Pancreas (tissue), 10 donors: ENCODE data around the gene NBL1. TPM values are rescaled to one million over a fixed set of nuclear protein-coding genes. Genes with fewer than 3 reads are reported as not detected.

ENCODE experiments used
- ATAC-seq, 4 donors: fragments of 200-7000 bp; cut with Tn5 transposase; one replicate each; pipeline versions ENCODE4 v1.8.0 to v1.9.1; 2020; ENCODE audit warnings: mild to moderate bottlenecking in 4 of 4, moderate library complexity in 4 of 4
- DNase-seq, 6 donors: peaks; one replicate each; pipeline ENCODE4 v3.0.0-alpha.2; 2020
- FAIRE-seq: peaks from 2 replicates; lab custom pipeline; 2012; peaks lifted over from hg19 to GRCh38; lab: Jason Lieb, UNC
- H3K27ac ChIP-seq, 4 donors: fragments of 200-600 bp; sonication (generic); 1 replicate in 3 of 4; 2 replicates in 1 of 4; pipeline versions ENCODE4 v1.5.0 to v1.8.0; 2020
- H3K27me3 ChIP-seq, 4 donors: fragments of 200-600 bp; one replicate each; pipeline ENCODE4 v1.8.0; 2021
- H3K36me3 ChIP-seq, 3 donors: fragments of 200-600 bp; sonication (generic) in 1 of 3; one replicate each; pipeline versions ENCODE4 v1.5.0 to v1.8.0; 2020 to 2021
- H3K4me1 ChIP-seq, 3 donors: fragments of 200-600 bp; one replicate each; pipeline ENCODE4 v1.8.0; 2021
- H3K4me3 ChIP-seq, 4 donors: fragments of 200-600 bp; sonication (generic) in 2 of 4; one replicate each; pipeline versions ENCODE4 v1.5.0 to v1.8.0; 2020 to 2021
- H3K9me3 ChIP-seq, 4 donors: fragments of 200-600 bp; one replicate each; pipeline ENCODE4 v1.8.0; 2021
- WGBS, 2 donors: extraction: QIAGEN DNeasy Blood & Tissue Kit; methylation state at CpG; one replicate each; pipeline ENCODE4 v1.1.7; 2013; 5-methylcytosine and 5-hydroxymethylcytosine counted together
- intact Hi-C, 3 donors: fragments of 100-400 bp; cut with DNase I; formaldehyde crosslinking; loops; one replicate each; pipeline versions ENCODE4 v1.11.1 to v1.14.2; 2022
- polyA plus RNA-seq, 2 donors: library from polyadenylated mRNA; stranded (reverse); fragments of 200-250 nt; gene quantifications; one replicate each; pipeline ENCODE4 v1.2.3, GENCODE V29; 2013
- total RNA-seq, 6 donors: library from RNA; stranded (reverse); fragmentation: NEBNext Ultra II Directional in 4 of 6; extraction: Animal tissue kit (Norgen Biotek cat#: 25700) in 4 of 6; gene quantifications; one replicate each; pipeline versions ENCODE4 v1.2.1 to v1.2.4, GENCODE V29; 2021 to 2023
- TF ChIP-seq, protein P1 (sequence below), 4 donors: fragments of 200-600 bp; sonication (generic) in 3 of 4; IDR thresholded peaks; one replicate each; pipeline versions ENCODE4 v1.5.0 to v1.8.0; 2021; ENCODE audit warnings: antibody characterized with exemption in 4 of 4
- donor health status: healthy with polysubstance abuse.
- donor health status: DM: no; HTN: no; CAD: no; lungs with moderate emphysema.
- donor health status: DM: no; HTN: no; CAD: no.
- donor health status: control.
- donor health status: control.
- donor health status: Bipolar disorder and iron deficiency.
- donor health status: DM: yes; HTN: yes; CAD: no.
- donor health status: DM: no; HTN: no; CAD: no.
- donor health status: DM: no; HTN: no; CAD: no.
- donor health status: DM: yes; HTN: yes; CAD: no.

The NBL1 gene
- total and polyA plus RNA-seq, 8 donors, result 5.8 to 45.6 (median 22.6) TPM

DNA sequence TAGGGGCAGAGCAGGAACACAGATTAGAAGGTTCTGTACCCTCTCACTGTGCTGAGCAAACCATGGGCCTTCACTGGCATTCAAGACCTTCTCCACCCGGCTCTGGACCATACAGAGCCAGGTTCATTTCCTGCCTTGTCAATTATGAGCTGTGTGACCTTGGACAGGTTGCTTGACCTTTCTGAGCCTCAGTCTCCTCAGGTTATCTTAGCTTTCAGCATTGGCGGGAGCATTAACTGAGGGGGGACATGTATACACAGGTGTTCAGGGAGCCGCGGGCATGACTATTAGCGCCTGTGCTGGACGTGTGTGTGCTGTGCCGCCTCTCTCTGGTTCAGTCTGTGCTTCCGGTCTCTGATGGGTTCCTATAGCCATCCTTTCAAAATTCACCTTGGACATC lies 52.7 kb downstream of the NBL1 start:
- FAIRE-seq, result no peak
- H3K4me1 ChIP-seq, result no peaks in the 10 kb centered on the region
- no peak overlapping the region for H3K27ac ChIP-seq
- no peaks in the 10 kb centered on the region for H3K9me3 ChIP-seq
- H3K4me3 ChIP-seq, result no peak overlapping the region
- intact Hi-C loops, result no loop called here
- peaks cover 0 to 17% (median 0%) of the 10 kb centered on the region in 3 donors for H3K36me3 ChIP-seq
- ATAC-seq, result no peak
- WGBS, 2 donors, result 89 to 93% methylated on average over 8 of the region's 8 CpGs
- no peak for DNase-seq
- TF ChIP-seq, protein P1, sequence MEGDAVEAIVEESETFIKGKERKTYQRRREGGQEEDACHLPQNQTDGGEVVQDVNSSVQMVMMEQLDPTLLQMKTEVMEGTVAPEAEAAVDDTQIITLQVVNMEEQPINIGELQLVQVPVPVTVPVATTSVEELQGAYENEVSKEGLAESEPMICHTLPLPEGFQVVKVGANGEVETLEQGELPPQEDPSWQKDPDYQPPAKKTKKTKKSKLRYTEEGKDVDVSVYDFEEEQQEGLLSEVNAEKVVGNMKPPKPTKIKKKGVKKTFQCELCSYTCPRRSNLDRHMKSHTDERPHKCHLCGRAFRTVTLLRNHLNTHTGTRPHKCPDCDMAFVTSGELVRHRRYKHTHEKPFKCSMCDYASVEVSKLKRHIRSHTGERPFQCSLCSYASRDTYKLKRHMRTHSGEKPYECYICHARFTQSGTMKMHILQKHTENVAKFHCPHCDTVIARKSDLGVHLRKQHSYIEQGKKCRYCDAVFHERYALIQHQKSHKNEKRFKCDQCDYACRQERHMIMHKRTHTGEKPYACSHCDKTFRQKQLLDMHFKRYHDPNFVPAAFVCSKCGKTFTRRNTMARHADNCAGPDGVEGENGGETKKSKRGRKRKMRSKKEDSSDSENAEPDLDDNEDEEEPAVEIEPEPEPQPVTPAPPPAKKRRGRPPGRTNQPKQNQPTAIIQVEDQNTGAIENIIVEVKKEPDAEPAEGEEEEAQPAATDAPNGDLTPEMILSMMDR (IDR thresholded peaks at IDR 0.05), result no peak
- no peaks in the 10 kb centered on the region for H3K27me3 ChIP-seq

DNA sequence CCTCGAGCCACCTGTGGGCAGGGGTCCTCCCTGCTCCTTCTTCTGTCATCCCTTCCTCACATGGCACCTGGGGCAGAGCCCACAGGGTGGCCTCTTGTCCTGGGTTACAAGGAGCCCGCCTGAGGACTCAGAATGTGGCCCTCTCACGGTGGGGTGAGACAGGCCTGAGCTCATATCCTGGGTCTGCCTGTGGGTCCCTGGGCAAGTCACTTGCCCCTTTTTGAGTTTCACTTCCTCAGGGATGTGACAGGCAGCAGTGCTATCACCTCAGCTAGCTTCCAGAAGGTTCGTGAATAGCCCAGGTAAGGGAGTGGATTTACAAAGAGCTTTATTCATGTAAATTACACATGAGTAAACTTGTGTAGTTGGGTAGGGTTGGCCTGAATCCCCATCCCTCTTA lies 54.1 kb downstream of the NBL1 start:
- Histone ChIP-seq H3K9me3 (no peaks in the 10 kb centered on the region), H3K4me3 (no peak overlapping the region), H3K27ac (no peak overlapping the region), H3K4me1 (no peaks in the 10 kb centered on the region), H3K36me3 (peaks cover 0 to 17% (median 0%) of the 10 kb centered on the region in 3 donors), H3K27me3 (no peaks in the 10 kb centered on the region)
- TF ChIP-seq, protein P1 (IDR thresholded peaks at IDR 0.05), result no peak
- DNase-seq (no peak), FAIRE-seq (no peak), ATAC-seq (no peak)
- intact Hi-C loops, result no loop called here
- WGBS, 2 donors, result 94 to 97% methylated on average over 4 of the region's 4 CpGs

DNA sequence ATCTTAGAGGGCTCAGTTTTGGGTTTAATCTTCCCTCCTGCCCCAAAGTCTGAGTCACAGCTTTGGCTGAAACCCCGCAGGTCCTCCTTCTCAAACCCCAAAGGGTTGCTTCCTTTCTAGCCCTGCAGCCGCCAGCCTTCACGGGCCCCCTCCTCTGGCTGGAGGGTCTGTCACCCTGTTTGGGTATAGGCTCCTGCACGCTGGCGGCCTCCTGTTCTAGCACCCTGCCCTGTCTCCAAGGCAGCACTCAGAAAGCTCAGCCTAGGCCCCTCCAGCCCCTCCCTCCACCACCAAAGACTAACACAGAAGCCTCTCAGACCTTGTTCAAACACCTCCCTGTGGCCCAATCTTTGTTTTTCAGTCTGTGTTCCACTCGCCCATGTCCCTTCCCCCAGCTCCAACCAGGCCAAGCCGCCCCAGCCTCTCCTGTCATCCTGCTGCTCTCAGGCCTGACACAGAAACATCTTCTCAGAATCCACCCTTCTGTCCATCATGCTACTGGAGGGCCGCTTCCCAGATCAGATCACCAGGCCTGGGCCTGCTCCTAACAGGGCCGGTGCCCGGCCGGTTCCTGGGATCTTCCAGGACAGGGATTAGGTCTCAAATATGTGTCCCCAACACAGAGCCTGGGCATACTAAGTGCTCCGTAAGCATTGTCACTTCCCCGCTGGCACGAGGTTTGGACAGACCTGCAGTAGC lies 56.1 kb downstream of the NBL1 start:
- ATAC-seq (no peak), FAIRE-seq (no peak), DNase-seq (peak in 1 of 6 donors; percentile 30)
- TF ChIP-seq, protein P1 (IDR thresholded peaks at IDR 0.05), result no peak
- intact Hi-C loops, result no loop called here
- Histone ChIP-seq H3K36me3 (peaks cover 0 to 8% (median 0%) of the 10 kb centered on the region in 3 donors), H3K4me1 (no peaks in the 10 kb centered on the region), H3K27ac (no peak overlapping the region), H3K27me3 (no peaks in the 10 kb centered on the region), H3K9me3 (no peaks in the 10 kb centered on the region), H3K4me3 (no peak overlapping the region)
- 94 to 95% methylated on average over 14 of the region's 14 CpGs for WGBS, 2 donors

DNA sequence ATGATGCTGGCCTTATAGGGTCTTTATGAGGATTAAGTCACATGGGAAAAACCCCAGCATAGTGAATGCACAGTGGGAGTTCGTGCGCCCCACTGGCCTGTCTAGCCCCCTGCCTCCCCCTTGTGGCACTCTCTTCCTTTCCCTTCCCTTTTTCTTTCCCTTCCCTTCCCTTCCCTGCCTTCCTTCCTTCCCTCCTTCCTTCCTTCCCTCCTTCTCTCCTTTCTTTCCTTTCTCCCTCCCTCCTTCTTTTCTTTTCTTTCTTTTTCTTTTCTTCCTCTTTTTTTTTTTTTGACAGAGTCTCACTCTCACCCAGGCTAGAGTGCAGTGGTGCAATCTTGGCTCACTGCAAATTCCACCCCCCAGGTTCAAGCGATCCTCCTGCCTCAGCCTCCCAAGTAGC lies 59.2 kb downstream of the NBL1 start:
- no peak for FAIRE-seq

More for the DNA sequence above, 59.2 kb downstream of the NBL1 start:
- Histone ChIP-seq H3K36me3 (peaks cover 0 to 8% (median 0%) of the 10 kb centered on the region in 3 donors), H3K9me3 (no peaks in the 10 kb centered on the region), H3K27me3 (no peaks in the 10 kb centered on the region), H3K4me3 (no peak overlapping the region), H3K27ac (no peak overlapping the region), H3K4me1 (no peaks in the 10 kb centered on the region)
- intact Hi-C loops, result no loop called here
- TF ChIP-seq, protein P1 (IDR thresholded peaks at IDR 0.05), result no peak
- DNase-seq, result peak in 1 of 6 donors; percentile 1
- ATAC-seq, result no peak
- 95 to 98% methylated on average over 3 of the region's 3 CpGs for WGBS, 2 donors
